Gastroesophageal sphincter (tissue), 3 donors: ENCODE results near the gene CAMSAP3.

Source experiments
- POLR2A ChIP-seq, 2 donors: fragments of 450-650 bp; IDR thresholded peaks; one replicate each; pipeline ENCODE4 v1.6.1; 2017; ENCODE audit warnings: antibody characterized with exemption in 2 of 2, mild to moderate bottlenecking in 2 of 2, moderate library complexity in 1 of 2
- POLR2AphosphoS5 ChIP-seq: sonication (generic); formaldehyde crosslinking; IDR thresholded peaks from one replicate; pipeline ENCODE4 v1.6.1; 2017; ENCODE audit warnings: antibody characterized with exemption
- TF ChIP-seq, protein P1 (sequence below), 4 experiments: fragments of 200-600 bp in 2 of 4; fragments of 450-650 bp in 2 of 4; sonication (generic) in 1 of 4; IDR thresholded peaks; one replicate each; pipeline ENCODE4 v1.5.1; 2017 to 2019; ENCODE audit warnings: antibody characterized with exemption in 4 of 4, mild to moderate bottlenecking in 2 of 4, moderate library complexity in 2 of 4

DNA sequence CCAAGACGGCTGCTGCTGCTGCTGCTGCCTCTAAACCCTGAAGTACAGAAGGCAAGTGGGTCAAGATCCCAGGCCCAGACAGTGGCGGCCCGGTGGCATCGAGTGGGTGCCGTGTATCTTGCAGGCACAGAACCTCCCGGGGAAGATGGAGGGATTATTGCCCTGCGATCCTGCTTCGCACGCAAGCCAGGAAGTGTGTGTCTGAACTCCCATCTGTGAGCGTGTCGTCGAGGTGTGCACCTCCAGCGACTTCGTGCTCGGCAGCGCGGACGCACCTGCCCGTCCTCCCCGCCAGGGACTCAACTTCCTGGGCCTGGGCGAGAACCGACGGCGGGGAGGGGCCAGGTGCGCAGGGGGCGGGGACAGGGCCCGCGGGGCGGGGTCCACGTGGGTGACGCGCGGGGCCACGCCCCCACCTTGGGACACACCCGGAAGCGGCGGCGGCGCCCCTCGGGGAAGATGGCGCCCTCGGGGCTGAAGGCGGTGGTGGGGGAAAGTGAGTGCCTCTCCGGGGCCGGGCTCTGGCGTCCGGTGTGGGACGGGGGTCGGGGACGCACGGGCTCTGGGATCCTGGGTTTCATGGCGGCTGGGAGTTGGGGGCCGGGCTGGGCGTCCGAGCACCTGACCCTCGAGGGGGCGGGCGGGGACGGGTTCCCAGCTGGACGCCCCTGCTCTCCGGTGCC is 41.2 kb downstream of the CAMSAP3 start, which contains the start of gene STXBP2:
- TF ChIP-seq POLR2AphosphoS5 = no peak
- TF ChIP-seq, protein P1, sequence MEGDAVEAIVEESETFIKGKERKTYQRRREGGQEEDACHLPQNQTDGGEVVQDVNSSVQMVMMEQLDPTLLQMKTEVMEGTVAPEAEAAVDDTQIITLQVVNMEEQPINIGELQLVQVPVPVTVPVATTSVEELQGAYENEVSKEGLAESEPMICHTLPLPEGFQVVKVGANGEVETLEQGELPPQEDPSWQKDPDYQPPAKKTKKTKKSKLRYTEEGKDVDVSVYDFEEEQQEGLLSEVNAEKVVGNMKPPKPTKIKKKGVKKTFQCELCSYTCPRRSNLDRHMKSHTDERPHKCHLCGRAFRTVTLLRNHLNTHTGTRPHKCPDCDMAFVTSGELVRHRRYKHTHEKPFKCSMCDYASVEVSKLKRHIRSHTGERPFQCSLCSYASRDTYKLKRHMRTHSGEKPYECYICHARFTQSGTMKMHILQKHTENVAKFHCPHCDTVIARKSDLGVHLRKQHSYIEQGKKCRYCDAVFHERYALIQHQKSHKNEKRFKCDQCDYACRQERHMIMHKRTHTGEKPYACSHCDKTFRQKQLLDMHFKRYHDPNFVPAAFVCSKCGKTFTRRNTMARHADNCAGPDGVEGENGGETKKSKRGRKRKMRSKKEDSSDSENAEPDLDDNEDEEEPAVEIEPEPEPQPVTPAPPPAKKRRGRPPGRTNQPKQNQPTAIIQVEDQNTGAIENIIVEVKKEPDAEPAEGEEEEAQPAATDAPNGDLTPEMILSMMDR (IDR thresholded peaks at IDR 0.05) = no peak
- TF ChIP-seq POLR2A (IDR thresholded peaks at IDR 0.05) = no peak
